ENCODE data around the gene ARHGAP26.
"Not testable (repeated sequence)": the region's sequence is repeated elsewhere in the genome, so short reads cannot be mapped to it uniquely, and the experiment has no call there.

Gene ARHGAP26

GRCh38 chr5:143074414-143074996, 304.3 kb downstream of the ARHGAP26 start:
- DNase-seq (ENCODE audit: extremely low read depth in 1 of 2, low read depth in 1 of 2), result no peak

- no peak for DNase-seq (ENCODE audit: extremely low read depth in 1 of 2, low read depth in 1 of 2)
Observed at GRCh38 chr5:143076377-143076776, 306.2 kb downstream of the ARHGAP26 start.

GRCh38 chr5:143077453-143078103, 307.4 kb downstream of the ARHGAP26 start:
- no peak for DNase-seq (ENCODE audit: extremely low read depth in 1 of 2, low read depth in 1 of 2)

GRCh38 chr5:143078313-143078712, 308.1 kb downstream of the ARHGAP26 start:
- DNase-seq (ENCODE audit: extremely low read depth in 1 of 2, low read depth in 1 of 2), result no peak

- no peak for DNase-seq (ENCODE audit: extremely low read depth in 1 of 2, low read depth in 1 of 2)
Observed at GRCh38 chr5:143078971-143079370, 308.8 kb downstream of the ARHGAP26 start.

- DNase-seq (ENCODE audit: extremely low read depth in 1 of 2, low read depth in 1 of 2), result no peak
Observed at GRCh38 chr5:143080407-143080806, 310.2 kb downstream of the ARHGAP26 start.

GRCh38 chr5:143080982-143081381, 310.8 kb downstream of the ARHGAP26 start:
- DNase-seq (ENCODE audit: extremely low read depth in 1 of 2, low read depth in 1 of 2), result no peak

- DNase-seq (ENCODE audit: extremely low read depth in 1 of 2, low read depth in 1 of 2), result no peak
Observed at GRCh38 chr5:143083006-143083405, 312.8 kb downstream of the ARHGAP26 start.

- DNase-seq (ENCODE audit: extremely low read depth in 1 of 2, low read depth in 1 of 2), result no peak
Observed at GRCh38 chr5:143084407-143084806, 314.2 kb downstream of the ARHGAP26 start.

GRCh38 chr5:143085319-143085917, 315.2 kb downstream of the ARHGAP26 start:
- DNase-seq (ENCODE audit: extremely low read depth in 1 of 2, low read depth in 1 of 2), result no peak

GRCh38 chr5:143086546-143086907, 316.4 kb downstream of the ARHGAP26 start:
- DNase-seq (ENCODE audit: extremely low read depth in 1 of 2, low read depth in 1 of 2), result no peak

- DNase-seq (ENCODE audit: extremely low read depth in 1 of 2, low read depth in 1 of 2), result no peak
Observed at GRCh38 chr5:143086908-143087637, 316.9 kb downstream of the ARHGAP26 start.

GRCh38 chr5:143088702-143089101, 318.5 kb downstream of the ARHGAP26 start:
- DNase-seq (ENCODE audit: extremely low read depth in 1 of 2, low read depth in 1 of 2), result not testable (repeated sequence)

- DNase-seq (ENCODE audit: extremely low read depth in 1 of 2, low read depth in 1 of 2), result not testable (repeated sequence)
Observed at GRCh38 chr5:143090044-143090443, 319.9 kb downstream of the ARHGAP26 start.

GRCh38 chr5:143092711-143093451, 322.7 kb downstream of the ARHGAP26 start:
- DNase-seq (ENCODE audit: extremely low read depth in 1 of 2, low read depth in 1 of 2), result not testable (repeated sequence)

- no peak for DNase-seq (ENCODE audit: extremely low read depth in 1 of 2, low read depth in 1 of 2)
Observed at GRCh38 chr5:143093452-143094086, 323.4 kb downstream of the ARHGAP26 start.

- DNase-seq (ENCODE audit: extremely low read depth in 1 of 2, low read depth in 1 of 2), result no peak
Observed at GRCh38 chr5:143094087-143094521, 323.9 kb downstream of the ARHGAP26 start.

- not testable (repeated sequence) for DNase-seq (ENCODE audit: extremely low read depth in 1 of 2, low read depth in 1 of 2)
Observed at GRCh38 chr5:143094608-143095007, 324.4 kb downstream of the ARHGAP26 start.

- DNase-seq (ENCODE audit: extremely low read depth in 1 of 2, low read depth in 1 of 2), result no peak
Observed at GRCh38 chr5:143101121-143101520, 330.9 kb downstream of the ARHGAP26 start.

GRCh38 chr5:143101725-143102386, 331.7 kb downstream of the ARHGAP26 start:
- DNase-seq (ENCODE audit: extremely low read depth in 1 of 2, low read depth in 1 of 2), result peak in 1 of 2 donors; percentile 56
